Central memory CD4-positive, alpha-beta T cell (primary cell): ENCODE results near the gene OR4S2.

Source experiments
- DNase-seq: peaks from one replicate; pipeline ENCODE4 v3.0.0; 2022
- total RNA-seq, 3 experiments: gene quantifications; one replicate each; lab custom pipeline; 2026; lab: John Stamatoyannopoulos, UW

The OR4S2 gene, protein sequence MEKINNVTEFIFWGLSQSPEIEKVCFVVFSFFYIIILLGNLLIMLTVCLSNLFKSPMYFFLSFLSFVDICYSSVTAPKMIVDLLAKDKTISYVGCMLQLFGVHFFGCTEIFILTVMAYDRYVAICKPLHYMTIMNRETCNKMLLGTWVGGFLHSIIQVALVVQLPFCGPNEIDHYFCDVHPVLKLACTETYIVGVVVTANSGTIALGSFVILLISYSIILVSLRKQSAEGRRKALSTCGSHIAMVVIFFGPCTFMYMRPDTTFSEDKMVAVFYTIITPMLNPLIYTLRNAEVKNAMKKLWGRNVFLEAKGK
- total RNA-seq, result 0 reads per million in 3 experiments

GRCh38 chr11:55648027-55648426 is at the start of gene OR4S2:
OR4S2 (plus strand) TSS chr11:55648327; CDS start chr11:55650904, 2,577 bp downstream.
- no peak for DNase-seq

- DNase-seq, result no peak
These were observed 40.6 kb upstream of the OR4S2 start, which contains the start of gene OR4C11 for GRCh38 chr11:55607545-55607944. OR4C11 (minus strand) TSS chr11:55607645; CDS start chr11:55604373, 3,272 bp downstream.

DNA sequence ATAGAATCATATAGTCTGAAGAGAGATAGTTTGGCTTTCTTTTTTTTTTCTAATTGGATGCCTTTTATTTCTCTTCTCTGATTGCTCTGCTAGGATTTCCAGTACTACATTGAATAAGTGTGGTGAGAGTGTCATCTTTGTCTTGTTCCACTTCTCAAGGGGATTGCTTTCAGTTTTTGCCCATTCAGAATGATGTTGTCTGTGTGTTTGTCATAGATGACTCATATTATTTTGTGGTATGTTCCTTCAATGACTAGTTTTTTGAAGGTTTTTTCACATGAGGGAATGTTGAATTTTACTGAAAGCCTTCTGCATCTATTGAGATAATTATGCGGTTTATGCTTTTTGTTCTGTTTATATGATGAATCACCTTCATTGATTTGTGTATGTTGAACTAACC is 23.6 kb upstream of the OR4S2 start:
- DNase-seq, result no peak

DNA sequence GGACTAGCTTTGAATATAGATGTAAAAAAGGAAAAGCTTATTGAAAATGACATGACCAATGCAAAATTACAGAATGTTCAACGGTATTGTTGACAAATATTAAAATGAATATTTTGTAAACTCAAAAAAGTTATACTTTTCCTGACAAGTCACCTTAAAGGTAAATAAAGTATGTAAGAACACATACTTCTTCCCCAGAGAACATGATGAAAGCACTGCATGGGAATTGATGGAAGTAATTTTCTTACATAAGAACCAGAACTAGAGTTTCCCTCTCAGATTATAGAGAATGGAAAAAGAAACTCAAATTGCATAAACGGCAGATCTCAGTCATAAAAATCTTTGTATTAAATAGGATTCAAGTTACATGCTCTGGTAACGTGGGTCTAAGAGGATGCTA is 13.3 kb upstream of the OR4S2 start, which contains the start of gene OR4P4:
TSS of gene OR4P4 (plus strand) at position 301 of the 400 bp plus-strand sequence.
- no peak for DNase-seq

DNA sequence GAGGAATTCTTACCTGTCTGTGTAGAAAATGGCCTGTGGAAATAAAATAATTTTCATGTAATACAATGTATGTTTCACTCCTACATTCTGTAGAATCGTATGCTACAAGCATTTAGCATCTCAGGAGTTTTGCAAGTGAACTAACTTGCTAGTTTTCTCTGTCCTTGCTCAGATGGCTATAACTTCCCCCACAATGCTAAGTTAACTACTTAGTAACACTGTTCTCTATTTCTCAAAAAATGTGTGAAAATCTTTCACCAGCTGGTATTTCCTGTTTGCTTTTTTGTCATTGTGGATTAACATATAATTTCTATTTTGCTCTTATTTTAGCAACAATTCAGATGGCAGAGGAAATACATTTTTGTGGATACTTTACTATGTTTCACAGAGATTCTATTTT is 4.4 kb downstream of the OR4S2 start:
- no peak for DNase-seq

DNA sequence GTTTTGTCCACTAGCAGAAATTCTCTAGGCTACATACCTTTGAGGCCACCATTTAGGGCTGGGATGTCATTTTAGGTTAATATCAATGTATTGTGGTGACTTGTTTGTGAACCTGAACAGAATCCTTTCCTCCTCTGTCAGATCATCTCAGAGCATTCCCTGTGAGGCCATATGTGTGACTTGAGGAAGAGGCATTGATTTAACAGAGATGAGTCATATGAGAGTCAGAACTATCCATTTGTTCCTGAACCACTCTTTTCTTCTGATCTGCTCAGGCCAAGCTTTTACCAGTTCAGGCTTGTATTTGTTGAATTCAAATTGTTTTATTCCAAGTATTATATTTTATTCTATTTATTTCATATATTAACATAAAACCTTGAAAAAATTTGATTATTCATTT is 7.0 kb downstream of the OR4S2 start:
- no peak for DNase-seq

- DNase-seq, result no peak
These were observed 10.0 kb downstream of the OR4S2 start for GRCh38 chr11:55658031-55658573.

GRCh38 chr11:55658608-55659007 is 10.5 kb downstream of the OR4S2 start:
- no peak for DNase-seq

DNA sequence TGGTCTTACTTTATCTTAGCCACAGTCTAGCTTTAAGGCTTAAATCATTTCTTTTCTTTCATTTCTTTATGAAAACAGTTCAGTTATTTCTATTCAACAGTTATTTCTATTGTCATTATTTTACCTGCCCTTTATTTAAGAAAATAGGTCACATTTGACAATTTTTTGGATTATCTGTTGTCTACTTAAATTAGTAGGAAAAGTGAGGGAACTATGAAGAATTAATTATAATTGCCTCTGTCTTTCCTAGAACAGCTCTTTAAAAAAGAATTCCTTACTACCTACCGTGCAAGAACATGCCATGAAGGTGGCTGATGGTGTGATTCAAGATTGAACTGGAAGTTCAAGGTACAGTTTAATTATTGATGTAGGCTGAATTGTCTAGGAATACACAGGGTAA is 13.8 kb downstream of the OR4S2 start, which contains the start of gene OR4C6:
TSS of gene OR4C6 (plus strand) at position 301 of the 400 bp plus-strand sequence. CDS start 2,966 bp downstream, outside the sequence.
- DNase-seq, result no peak

DNA sequence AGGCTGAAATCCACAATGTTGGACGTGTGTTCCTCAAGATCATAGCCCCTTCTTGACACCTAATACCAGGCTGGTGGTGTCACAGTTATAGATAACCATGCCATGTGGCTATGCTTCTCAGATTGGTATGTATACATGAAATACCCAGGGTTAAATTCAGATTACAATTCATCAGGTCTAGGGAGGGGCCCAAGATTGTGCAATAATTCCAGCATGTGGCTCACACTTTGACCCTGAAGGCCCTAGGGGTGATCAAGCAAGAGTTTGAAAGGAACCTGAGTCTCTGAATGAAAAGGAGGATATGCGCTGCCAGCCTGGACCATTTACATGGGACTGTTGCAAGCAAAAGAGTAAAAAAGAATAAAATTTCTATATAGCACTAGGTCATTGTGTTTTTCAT is 21.2 kb downstream of the OR4S2 start:
- no peak for DNase-seq

DNA sequence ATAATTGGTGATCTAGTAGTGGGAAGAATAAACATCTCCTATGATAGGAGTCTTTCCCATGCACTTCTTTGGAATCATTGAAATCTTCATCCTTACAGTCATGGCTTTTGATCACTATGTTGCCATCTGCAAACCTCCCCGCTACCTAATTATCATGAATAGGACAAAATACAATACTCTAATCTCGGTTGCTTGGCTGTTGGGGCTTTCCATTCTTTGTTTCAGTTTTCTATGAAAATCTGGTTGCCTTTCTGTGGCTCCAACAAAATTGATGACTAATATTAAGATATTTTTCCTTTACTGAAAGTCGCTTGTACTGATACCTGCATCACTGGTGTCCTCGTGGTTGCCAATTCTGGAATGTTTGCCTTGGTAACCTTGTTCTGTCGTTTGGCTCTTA is 25.7 kb downstream of the OR4S2 start:
- DNase-seq, result no peak

DNA sequence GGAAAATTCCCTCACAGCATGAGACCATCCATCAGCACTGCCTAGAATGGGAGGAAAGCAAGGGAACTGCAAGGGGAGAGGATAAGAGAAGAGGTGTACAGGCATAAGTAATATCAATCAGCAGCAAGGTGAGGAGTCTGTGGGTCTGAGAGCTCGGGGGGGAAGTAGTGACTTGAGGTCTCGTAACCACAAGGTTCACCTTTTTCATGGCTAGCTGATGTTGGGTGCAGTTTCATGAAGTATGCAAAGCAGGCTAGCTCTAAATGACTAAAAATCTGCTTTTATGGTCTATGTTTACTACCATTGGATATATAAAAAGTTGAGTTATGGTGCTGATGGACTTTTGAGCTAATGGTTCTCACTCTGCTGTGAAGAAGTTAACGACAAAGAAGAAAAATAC is 49.7 kb downstream of the OR4S2 start:
- no peak for DNase-seq

GRCh38 chr11:55701429-55701828 is 53.3 kb downstream of the OR4S2 start:
- DNase-seq, result no peak
